ENCODE results near the gene ATAD1.
A peak's percentile ranks its signal among the peaks of the same experiment; 100 is the strongest.

ATAD1 gene

DNA sequence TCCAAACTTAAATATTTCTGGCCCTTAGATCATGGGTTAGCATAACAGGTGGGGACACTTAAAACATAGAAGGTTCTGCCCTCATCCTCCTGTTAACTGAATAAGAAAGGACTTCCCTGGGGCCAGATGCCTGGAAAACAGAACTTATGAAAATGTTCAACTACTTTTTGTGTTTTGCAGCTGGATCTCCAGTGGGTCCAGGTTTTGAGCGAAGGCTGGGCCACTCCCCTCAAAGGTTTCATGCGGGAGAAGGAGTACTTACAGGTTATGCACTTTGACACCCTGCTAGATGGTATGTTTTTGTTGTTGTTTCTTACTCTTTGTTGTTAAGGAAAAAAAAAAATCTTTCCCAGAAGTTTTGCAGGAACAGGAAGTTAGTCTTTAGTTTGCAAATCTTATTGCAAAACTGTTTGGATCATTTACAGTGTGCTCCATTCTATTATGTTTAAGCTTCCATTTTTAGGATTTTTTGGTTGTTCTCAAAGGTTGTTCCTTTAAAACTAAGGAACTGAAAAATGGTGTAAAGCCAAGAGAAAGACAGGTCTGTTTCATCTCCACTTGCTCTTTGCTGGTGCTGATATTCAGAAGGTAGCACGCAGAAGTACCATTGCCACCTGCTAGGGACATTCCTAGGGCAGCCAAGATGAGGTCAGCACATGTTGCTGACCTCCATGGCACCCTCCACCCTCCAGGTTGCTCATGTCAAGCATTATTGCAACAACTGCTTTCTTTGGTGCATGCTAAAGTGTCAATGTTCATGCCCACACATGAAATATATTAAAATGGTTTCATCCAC, 102.3 kb downstream of the ATAD1 start:
- DNase-seq (ENCODE audit: low read depth), result no peak

DNA sequence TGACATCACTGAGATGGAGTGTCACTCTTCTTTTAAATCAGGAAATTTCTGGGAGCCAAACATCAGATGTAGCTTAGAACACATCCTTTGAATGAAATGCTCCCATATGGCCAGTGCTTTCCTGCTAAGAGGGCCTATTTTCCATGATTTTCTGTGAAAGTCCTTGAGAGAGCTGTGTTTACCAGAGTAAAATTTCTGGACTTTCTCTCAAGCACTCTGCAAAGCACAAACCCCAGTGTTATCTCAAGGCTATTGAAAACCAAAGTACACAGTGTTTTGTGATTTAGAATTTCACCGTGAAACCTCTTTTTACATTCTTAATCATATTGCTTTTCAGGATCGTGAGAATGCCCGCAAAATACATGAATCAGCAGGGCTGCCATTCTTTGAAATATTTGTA, 104.3 kb downstream of the ATAD1 start:
- DNase-seq (ENCODE audit: low read depth), result no peak

DNA sequence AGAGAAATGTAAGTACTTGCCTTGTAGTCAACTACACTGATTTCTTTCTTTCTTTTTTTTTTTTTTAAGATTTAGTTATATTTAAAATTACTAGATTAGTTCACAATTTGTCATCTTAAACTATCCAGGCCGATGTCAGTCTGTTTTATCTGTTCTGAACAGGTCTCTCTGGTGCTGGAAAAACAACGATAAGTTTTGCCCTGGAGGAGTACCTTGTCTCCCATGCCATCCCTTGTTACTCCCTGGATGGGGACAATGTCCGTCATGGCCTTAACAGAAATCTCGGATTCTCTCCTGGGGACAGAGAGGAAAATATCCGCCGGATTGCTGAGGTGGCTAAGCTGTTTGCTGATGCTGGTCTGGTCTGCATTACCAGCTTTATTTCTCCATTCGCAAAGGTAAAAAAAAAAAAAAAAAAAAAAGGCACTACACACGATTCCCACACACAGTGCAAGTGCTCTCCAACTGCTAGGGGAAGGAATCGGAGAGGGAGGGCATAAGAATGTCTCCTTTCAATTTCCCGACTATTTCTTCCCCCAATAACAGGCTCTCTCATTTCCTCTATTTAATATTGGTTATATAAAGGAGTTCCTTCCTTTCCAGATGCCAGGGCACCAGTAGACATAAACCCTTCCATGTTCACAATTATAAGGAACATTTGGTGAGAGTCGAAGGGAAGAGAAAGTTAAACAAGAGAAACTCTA, 105.0 kb downstream of the ATAD1 start:
- DNase-seq (ENCODE audit: low read depth), result no peak

DNA sequence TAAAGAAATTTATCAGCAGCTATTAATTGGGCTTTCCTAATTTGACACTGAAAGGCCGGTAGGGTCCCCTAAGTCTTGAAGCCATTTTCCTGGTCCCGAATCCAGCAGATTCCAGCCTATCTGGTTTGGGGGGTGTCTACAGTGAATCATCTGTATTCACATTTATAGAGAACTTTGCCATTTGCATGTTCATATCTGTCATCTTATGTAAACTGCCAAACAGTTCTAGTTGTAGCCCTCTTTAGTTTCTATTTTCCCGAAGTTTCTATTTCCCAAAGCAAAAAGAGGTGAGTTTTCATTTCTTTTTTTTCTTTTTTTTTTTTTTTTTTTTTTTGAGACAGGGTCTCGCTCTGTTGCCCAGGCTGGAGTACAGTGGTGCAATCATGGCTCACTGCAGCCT, 110.8 kb downstream of the ATAD1 start:
- DNase-seq (ENCODE audit: low read depth), result no peak

DNA sequence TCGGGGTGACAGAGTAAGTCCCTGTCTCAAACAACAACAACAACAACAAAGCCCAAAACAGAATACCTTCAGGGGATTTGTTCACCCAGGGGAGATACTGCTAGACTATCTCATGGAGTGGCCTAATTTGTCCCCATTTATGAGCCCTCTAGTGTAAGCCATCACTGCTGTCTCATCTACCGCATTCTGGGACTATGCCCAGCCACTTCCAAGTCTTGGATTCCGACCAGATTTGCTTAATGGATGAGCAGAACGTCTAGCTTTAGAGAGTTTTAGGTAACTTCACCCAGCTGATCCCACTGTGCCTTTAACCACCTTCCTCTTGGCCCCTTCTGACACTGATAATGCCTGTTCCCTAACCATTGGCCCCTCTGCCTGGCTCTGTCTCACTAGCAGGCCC, 111.3 kb downstream of the ATAD1 start:
- DNase-seq (ENCODE audit: low read depth), result no peak

DNA sequence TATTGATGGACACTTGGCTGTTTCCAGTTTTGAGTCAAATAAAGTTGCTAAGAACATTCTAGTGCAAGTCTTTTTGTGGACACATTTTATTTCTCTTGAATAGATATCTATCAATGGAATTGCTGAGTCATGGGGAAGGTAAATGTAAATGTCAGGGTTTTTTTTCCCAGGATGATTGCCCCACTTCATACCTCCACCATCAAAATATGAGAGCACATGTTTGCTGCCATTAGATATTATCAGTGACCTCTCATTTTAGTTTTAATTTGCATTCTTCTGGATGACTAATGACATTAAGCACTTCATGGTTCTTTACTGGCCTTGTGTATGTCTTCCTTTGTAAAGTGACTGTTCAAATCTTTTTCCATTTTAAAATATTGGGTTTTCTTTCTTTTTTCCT, 112.7 kb downstream of the ATAD1 start:
- DNase-seq (ENCODE audit: low read depth), result peak; percentile 64

DNA sequence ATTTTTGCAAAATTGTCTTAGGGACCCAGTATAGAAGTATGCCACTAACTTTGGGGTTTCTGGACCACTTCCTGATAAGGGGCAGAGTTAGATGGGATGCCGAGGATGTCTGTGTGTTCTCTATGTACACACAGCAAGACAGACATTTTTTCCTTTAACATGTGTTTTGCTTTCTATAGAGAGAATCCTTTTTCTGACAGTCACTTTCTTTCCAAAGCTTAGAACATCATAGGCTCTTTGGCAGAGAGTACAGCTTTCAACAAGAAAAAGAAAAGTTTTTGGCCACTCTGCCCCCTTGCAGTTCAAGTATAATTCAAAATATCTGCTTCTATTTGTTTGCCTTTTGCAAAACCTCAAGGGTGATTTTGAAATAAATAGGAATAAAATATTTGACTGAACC, 114.3 kb downstream of the ATAD1 start:
- DNase-seq (ENCODE audit: low read depth), result no peak

DNA sequence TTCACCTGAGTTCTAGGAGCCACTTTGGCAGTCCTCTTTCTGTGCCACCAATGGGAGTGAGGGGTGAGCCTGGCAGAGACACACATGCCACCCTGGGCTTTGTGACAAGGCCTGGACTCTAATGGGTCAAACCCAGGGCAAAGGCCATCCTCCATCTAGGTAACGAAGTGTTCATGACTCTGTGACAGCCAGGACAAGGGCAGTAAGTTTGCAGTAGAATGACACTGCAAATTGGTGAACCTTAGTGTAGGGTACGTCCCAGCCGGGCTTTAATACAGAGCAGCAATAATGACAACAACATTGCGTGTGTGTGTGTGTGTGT, 115.1 kb downstream of the ATAD1 start:
- DNase-seq (ENCODE audit: low read depth), result no peak

DNA sequence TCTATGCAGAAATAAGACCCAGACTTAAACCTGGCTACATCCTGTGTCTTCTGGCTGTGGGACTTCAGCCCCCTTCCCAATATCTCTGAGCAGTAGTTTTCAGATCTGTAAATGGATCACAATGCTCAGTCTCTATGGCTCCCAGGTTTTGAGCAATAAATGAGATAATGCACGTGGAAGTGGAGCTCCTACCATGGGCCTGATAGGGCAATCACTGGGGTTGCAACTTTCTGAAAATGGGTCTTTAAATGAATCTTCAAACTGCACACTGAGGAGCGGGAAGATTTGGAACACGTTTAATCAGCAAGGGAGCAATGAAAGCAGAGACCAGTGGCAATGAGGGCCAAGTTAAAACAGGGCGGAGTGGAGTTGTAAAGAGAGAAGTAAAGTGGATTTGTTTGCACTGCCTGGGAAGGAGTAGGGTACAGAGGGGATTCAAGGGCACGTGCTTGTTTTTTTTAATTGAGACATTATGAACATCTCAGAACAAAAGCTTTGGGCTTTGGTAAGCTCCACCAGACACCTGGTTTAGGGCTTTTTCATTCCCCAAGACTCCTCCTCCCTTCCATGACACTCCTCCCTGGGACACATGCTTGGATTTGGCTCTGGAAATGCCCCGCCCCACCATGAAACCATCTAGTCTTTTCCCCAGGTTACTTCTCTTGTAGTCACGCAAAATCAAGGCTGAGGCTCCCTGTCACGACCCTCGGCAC, 115.6 kb downstream of the ATAD1 start:
- DNase-seq (ENCODE audit: low read depth), result no peak

All from ELR (cell line).